B cell (primary cell): ENCODE data around the gene STIL.

Source experiments
- EZH2 ChIP-seq: IDR thresholded peaks from 2 replicates; pipeline ENCODE4 v1.6.1; 2012; ENCODE audit warnings: borderline replicate concordance, low read depth, mild to moderate bottlenecking, moderate library complexity, low read length; ENCODE audit not compliant: insufficient read depth, poor library complexity, severe bottlenecking
- TF ChIP-seq, protein P1 (sequence below): fragments of 200-600 bp; IDR thresholded peaks from one replicate; pipeline ENCODE4 v1.8.0; 2022; ENCODE audit warnings: antibody characterized with exemption, mild to moderate bottlenecking

DNA sequence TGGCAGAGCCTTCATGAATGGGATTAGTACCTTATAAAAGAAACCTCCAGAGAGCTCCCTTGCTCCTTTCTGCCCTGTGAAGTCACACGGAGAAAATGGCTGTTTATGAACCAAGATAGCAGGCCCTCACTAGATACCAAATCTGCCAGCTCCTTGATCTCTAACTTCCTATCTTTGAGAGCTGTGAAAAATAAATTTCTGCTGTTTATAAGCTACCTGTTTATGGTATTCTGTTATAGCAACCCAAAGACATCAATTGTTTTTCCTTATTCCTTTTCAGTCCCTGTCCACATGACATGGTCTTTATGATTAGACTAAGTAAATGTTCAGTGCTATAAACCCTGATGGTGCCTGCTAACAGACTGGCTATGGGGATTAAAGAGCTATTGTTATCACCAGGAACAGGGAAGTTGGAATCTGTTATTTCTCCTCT is 9.7 kb upstream of the STIL start:
- TF ChIP-seq, protein P1, sequence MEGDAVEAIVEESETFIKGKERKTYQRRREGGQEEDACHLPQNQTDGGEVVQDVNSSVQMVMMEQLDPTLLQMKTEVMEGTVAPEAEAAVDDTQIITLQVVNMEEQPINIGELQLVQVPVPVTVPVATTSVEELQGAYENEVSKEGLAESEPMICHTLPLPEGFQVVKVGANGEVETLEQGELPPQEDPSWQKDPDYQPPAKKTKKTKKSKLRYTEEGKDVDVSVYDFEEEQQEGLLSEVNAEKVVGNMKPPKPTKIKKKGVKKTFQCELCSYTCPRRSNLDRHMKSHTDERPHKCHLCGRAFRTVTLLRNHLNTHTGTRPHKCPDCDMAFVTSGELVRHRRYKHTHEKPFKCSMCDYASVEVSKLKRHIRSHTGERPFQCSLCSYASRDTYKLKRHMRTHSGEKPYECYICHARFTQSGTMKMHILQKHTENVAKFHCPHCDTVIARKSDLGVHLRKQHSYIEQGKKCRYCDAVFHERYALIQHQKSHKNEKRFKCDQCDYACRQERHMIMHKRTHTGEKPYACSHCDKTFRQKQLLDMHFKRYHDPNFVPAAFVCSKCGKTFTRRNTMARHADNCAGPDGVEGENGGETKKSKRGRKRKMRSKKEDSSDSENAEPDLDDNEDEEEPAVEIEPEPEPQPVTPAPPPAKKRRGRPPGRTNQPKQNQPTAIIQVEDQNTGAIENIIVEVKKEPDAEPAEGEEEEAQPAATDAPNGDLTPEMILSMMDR: no peak
- TF ChIP-seq EZH2: no peak
